GM21529 (cell line): ENCODE measurements around the gene IL22RA1.

Source experiments
- ATAC-seq: cut with Tn5 transposase; IDR thresholded peaks from one replicate; pipeline ENCODE4 v1.9.1; 2021; ENCODE audit not compliant: unreplicated experiment

IL22RA1 gene

GRCh38 chr1:24142546-24143534 lies at the start of gene IL22RA1:
Gene IL22RA1, minus strand, starts transcription at chr1:24143140. Its CDS starts 58 bp downstream, at chr1:24143082.
- no peak for ATAC-seq

GRCh38 chr1:24191860-24192259 lies 48.9 kb upstream of the IL22RA1 start:
- peak; percentile 35 for ATAC-seq

GRCh38 chr1:24190983-24191461 lies 48.1 kb upstream of the IL22RA1 start:
- ATAC-seq, result peak; percentile 55

GRCh38 chr1:24189528-24189927 lies 46.6 kb upstream of the IL22RA1 start:
- ATAC-seq, result no peak

- ATAC-seq, result no peak
Observed at GRCh38 chr1:24186993-24187790, 44.3 kb upstream of the IL22RA1 start, which contains the start of gene IFNLR1. Gene IFNLR1, minus strand, starts transcription at chr1:24187289. Its CDS starts 41 bp downstream, at chr1:24187248.

- ATAC-seq, result no peak
Observed at GRCh38 chr1:24186711-24186992, 43.7 kb upstream of the IL22RA1 start.

- no peak for ATAC-seq
Observed at GRCh38 chr1:24186031-24186710, 43.2 kb upstream of the IL22RA1 start.

- ATAC-seq, result no peak
Observed at GRCh38 chr1:24185076-24185475, 42.1 kb upstream of the IL22RA1 start.

- no peak for ATAC-seq
Observed at GRCh38 chr1:24182061-24182460, 39.1 kb upstream of the IL22RA1 start.

- no peak for ATAC-seq
Observed at GRCh38 chr1:24181619-24182018, 38.7 kb upstream of the IL22RA1 start.

GRCh38 chr1:24180676-24181075 lies 37.7 kb upstream of the IL22RA1 start:
- ATAC-seq, result no peak

- no peak for ATAC-seq
Observed at GRCh38 chr1:24179251-24179840, 36.4 kb upstream of the IL22RA1 start.

- no peak for ATAC-seq
Observed at GRCh38 chr1:24178407-24178806, 35.5 kb upstream of the IL22RA1 start.

GRCh38 chr1:24177161-24177560 lies 34.2 kb upstream of the IL22RA1 start:
- no peak for ATAC-seq

- ATAC-seq, result no peak
Observed at GRCh38 chr1:24175033-24175755, 32.3 kb upstream of the IL22RA1 start.

- no peak for ATAC-seq
Observed at GRCh38 chr1:24173638-24174575, 31.0 kb upstream of the IL22RA1 start.

- ATAC-seq, result no peak
Observed at GRCh38 chr1:24172598-24172997, 29.7 kb upstream of the IL22RA1 start.

- no peak for ATAC-seq
Observed at GRCh38 chr1:24169286-24169685, 26.3 kb upstream of the IL22RA1 start.

- ATAC-seq, result no peak
Observed at GRCh38 chr1:24168245-24168644, 25.3 kb upstream of the IL22RA1 start.
